GM18517 (cell line): Measurements from ENCODE around the gene BACE2.

ENCODE experiments used
- ATAC-seq: cut with Tn5 transposase; IDR thresholded peaks from one replicate; pipeline ENCODE4 v1.9.1; 2021; ENCODE audit warnings: mild to moderate bottlenecking, moderate library complexity; ENCODE audit not compliant: unreplicated experiment

Gene BACE2

GRCh38 chr21:41211060-41211805 lies 43.3 kb downstream of the BACE2 start:
- no peak for ATAC-seq

DNA sequence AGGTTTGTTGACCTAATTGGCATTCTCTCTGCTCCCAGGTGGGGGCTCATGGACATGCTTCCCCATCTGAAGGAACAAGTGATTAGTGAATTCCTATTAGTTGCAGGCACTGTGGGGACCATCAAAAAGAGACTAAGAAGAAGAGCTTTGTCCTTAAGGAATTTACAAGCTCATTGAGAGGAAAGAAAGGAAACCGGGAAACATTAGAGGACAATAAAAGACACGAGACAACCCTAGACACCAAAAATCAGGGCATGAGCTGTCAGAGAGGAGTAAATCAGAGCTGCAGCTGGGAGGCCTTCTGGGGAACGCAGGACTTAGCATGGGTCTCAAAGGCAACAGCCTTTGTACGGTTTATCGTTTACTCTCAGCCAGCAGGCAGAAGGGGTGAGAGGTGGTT lies 45.1 kb downstream of the BACE2 start:
- no peak for ATAC-seq

DNA sequence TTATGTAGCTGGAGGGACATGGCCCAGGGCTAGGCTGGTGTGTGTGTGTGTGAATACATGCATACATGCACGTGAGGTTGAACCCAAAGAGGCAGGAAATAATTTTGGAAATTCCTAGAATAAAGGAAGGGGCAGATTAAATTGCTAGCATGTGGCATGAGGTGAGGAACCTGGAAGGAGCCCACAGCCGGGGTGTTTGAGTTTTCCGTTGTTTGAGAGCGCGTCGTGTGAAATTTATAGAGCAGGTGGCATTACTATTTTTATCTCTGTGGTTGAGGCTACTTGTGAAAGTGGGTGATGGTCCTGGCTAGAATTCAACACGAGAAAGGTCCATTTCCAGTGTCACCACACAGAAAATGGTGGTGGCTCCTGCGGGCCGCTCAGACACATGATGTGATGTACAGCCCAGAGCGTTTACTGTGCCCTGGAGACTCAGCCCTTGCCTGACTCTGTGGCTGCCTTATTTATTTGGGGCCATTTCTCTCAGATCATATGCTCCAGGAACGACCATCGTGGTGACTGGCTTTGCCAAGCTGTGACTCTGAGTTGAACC lies 48.0 kb downstream of the BACE2 start:
- no peak for ATAC-seq

GRCh38 chr21:41216486-41216885 lies 48.5 kb downstream of the BACE2 start:
- ATAC-seq = no peak

DNA sequence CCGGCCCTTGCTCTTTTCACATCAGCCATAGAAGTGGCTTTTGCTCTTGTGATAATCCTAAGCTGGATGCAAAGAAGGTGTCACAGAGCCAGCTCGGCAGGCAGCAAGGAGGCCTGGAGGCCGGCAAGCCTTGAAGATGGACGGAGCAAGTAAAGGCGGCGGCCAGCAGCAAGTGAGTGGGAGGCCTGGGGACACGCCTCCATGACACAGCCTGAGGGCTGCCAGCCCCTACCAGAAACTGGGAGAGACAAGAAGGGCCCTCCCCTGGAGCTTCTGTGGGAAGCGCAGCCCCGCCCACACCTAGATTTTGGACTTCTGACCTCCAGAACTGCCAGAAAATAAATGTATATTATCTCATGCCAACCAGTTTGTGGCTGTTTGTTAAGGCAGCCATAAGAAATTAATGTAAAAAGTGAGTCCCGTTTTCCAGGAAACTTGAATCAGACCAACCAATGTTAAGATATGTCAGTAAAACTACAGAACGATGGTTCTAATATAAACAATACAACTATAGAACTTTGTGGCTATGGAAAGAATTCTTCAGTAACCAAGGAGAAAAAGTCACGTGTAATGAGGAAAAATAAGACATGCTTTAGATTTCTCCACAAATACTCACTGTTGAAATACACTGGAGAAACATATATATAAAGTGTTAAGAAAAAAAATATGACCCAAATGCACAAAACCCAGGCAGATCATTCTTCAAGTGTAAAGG lies 49.9 kb downstream of the BACE2 start:
- ATAC-seq = no peak

DNA sequence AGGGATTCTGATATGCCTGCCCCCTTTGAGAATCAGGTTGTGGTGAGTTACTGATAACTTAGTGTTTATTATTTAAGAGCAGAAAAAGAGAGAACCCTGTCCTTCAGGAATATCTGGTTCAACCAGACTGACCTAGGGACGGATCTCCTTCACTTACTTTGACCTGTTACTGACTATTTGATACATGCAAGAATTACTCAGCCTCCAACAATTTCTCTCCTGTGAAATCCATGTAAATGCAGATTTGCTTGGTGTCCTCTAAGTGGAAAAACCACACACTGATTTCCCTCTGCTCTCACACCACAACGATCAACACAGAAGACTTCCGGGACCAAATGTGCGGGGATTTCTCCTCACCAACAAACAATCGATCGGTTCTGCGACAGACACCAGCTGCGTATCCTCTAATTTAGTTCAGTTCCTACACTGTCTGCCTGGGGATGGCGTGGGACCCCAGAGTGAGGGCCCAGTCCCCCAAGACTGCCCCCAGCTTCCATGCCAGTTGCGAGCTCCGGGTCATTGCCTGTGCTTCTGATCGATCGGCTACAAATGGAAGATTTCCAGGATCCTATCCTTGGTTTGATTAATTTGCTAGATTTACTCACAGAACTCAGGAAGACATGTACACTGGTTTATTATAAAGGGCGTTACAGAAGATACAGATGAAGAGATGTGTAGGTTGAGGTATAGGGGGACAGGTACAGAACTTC lies 51.7 kb downstream of the BACE2 start:
- ATAC-seq = no peak

DNA sequence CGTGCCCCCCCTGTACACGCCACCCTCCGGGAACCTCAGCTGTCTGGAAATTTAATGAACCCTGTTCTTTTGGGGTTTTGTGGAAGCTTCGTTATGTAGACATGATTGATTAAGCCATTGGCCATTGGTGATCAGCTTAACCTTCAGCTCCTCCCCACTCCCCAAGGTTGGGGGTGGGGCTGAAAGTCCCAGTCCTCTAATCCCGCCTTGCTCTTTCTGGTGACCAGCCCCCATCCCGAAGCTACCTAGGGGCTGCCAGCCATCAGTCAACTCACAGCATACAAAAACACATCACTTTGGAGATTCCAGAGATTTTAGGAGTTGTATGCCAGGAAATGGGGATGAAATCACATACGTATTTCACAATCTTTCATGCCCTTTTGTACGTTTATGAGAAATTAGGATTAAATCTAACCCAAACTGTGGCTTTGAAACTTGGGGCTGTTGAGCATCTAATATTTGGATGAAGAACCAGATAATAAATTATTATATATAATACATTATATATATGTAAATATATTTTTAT lies 52.3 kb downstream of the BACE2 start:
- ATAC-seq = no peak

GRCh38 chr21:41222247-41223068 lies 54.5 kb downstream of the BACE2 start:
- no peak for ATAC-seq

DNA sequence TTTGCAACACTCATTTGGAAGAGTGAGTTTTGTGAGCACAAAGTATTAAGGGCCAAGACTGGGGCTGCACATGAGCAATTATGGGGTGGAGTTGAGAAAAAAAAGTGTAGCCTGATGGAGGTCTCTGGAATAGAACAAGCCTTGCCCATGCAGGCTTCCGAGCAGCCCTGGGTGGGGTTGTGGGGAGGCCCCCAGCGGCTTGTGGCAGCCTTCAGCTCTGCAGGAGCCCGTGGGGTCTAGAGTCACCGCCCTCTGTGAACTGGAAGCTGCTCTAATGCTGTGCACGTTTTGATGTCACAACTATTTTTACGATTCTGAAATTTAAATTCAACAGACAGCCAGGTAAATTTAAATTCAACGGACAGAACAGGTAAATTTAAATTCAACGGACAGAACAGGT lies 58.9 kb downstream of the BACE2 start:
- no peak for ATAC-seq

DNA sequence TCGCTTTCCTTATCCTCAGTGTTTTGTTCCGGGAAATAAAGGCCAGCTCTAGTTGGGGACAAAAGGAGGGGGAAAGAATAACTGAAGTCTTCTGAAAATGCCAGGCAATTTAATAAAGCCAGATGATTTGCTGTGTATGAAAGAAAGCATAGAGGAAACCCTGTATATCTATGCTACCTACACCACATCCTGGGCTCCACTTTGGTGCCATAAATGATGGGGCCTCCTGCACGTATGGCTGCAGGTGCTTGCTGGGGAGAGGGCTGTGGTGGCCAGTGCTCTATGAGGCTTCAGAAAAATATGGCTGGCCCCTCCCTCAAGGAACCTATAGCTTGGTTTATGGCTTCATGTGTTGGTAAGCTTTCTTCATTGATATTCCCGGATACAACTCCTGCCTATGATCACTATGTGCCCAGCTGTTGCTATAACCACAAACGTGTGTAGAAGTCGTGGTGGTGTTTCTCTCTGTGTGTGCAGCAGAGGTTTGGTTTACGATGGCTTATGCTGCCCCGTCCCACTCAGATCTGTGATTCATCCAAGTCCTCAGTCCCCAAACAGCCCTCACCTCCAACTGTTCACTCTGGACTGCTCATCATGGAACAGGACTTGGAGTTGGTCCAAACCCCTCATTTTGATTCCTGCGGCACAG lies 59.5 kb downstream of the BACE2 start:
- no peak for ATAC-seq

GRCh38 chr21:41228006-41228370 lies 60.0 kb downstream of the BACE2 start:
- ATAC-seq = no peak

DNA sequence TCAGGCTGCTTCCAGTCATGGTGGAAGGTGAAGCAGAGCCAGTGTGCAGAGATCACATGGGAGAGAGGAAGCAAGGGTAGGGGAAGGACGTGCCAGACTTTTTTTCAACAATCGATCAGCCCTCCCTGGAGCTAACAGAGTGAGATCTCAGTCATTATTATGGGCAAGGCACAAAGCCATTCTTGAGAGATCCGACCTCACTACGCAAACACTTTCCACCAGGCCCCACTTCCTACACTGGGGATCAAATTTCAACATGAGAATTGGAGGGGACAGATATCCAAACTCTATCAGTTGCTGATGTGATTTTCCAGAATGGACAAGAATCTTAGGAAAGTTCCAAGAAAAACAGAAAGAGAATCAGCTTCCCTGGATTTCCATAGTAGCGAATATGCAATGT lies 60.5 kb downstream of the BACE2 start:
- no peak for ATAC-seq

DNA sequence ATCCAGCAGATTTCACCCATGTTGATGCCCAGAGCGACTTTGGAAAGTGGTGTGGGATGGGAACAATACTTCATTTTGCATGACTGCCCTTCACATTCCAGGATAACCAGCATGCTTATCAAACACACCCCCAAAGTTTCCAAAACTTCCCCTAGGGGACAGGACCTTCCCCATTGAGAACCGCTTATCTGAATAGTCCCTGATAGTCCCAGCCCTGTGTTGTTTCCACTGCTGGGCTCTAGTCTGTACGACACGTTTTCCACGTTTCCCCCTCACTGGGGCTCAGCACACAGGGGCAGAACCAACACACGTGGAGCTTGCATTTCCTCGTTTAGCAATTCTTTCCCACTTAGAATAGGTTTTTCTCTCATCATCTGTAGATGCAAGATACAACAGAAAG lies 61.0 kb downstream of the BACE2 start:
- no peak for ATAC-seq

DNA sequence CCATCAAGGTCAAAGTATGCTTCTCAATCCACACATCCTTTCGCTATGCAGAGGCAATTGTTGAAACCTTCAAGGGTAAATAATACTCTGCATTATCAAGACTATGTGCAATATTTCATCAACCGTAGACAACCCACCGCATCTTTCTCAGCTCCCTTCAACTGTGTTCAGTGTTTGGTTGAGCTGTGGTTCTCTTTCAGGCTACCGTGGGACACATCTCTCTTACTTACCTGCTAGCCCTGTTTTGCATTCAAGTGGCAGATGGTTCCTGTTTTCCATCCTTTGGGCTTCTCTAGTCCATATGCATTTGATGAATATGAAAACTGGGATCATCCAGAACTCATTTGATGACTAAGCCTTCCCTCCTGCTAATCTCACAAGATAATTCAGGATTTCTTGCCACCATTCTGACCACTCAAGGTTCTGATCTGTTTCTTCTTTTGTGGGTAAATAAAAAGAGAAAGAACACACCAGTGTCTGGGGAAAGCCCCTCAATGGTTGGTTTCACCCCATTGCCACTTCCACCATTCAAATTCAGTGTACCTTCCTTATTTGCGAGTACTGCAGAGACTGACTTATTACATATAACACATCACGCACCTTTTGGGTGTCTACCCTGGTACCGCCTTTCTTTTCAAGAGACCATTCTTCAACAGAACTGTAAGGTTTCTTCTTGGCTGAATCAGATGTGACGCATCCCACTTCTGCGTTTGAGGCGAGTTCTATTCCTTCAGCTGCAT lies 61.7 kb downstream of the BACE2 start:
- ATAC-seq = no peak

GRCh38 chr21:41230497-41230896 lies 62.5 kb downstream of the BACE2 start:
- ATAC-seq = no peak

DNA sequence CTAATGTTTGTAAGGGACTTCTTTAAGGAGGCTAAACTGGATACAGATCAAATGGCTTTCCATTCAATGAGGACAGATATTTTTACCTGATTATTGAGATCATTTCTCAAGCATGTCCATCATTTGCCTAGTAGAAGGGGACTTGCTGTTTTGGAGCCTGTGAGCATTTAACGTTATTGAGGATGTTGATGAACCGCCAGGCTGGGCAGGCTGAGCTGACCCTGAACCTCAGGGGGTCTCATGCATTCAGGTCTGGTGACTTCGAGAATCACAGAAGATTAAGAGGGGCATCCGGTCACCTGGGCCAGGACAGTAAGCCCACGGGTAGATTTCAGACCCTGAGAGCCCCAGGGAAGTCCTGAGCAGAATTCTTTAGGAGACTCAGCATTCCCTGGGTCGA lies 63.1 kb downstream of the BACE2 start:
- no peak for ATAC-seq

DNA sequence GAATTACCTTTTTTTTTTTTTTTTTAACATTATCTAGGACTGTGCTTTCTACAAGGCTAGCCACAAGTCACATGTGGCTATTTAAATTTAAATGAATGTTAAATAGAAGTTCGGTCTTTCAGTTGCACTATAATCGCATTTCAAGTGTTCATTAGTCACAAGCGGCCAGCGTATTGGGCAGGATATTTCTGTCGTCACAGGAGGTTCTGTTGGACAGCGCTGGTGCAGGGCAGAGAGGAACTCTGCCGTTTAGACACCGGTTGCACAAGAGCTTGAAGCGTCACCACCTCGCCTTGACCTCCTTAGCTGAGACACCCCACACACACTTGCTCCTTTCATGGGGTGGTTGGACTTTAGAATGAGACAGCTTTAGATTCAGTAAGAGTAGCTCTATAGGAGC lies 64.1 kb downstream of the BACE2 start:
- ATAC-seq = no peak

DNA sequence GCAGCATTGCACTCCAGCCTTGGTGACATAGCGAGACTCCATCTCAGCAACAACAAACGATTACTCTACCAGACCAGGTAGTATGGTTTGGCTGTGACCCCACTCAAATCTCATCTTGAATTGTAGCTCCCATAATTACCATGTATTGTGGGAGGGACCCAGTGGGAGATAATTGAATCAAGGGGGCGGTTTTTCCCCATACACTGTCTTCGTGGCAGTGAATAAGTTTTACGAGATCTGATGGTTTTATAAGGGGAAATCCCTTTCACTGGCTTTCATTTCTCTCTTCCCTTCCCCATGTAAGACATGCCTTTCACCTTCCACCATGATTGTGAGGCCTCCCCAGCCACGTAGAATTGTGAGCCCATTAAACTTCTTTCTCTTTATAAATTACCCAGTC lies 66.0 kb downstream of the BACE2 start:
- no peak for ATAC-seq

GRCh38 chr21:41234569-41234968 lies 66.6 kb downstream of the BACE2 start:
- ATAC-seq = no peak
